ENCODE data around the gene BAHCC1.

Gene BAHCC1

GRCh38 chr17:81463506-81463905 lies 68.2 kb downstream of the BAHCC1 start:
- TF ChIP-seq CTCF (IDR thresholded peaks at IDR 0.05; ENCODE audit: extremely low read depth, insufficient read depth, missing control alignments), result no peak
- in situ Hi-C loops (cut with MboI; ENCODE audit: low pct_unique_long_range_greater_than_20kb, low sequenced_read_pairs, unreplicated experiment), result no loop called here
- DNase-seq (ENCODE audit: low spot score), result no peak

GRCh38 chr17:81464586-81464985 lies 69.3 kb downstream of the BAHCC1 start:
- in situ Hi-C loops (cut with MboI; ENCODE audit: low pct_unique_long_range_greater_than_20kb, low sequenced_read_pairs, unreplicated experiment), result no loop called here

DNA sequence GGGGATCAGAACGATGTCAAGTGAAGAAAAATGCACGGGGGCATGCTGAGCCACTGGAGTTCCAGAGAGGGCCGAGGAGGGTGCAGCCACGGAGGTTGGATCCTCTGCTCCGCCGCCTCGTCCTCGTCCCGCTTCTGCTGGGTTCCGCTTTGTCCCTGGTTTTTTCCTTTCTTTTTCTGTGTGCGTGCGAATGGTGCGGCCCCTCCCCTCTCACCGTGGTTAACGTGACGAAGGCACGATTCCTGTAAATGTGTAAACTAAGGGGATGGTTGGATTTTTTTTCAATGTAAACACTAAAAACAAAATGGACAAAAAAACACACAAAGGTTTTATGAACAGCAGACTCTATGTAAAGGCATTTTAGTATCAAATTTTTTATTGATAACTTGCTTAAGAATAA lies 70.7 kb downstream of the BAHCC1 start:
- no peak for TF ChIP-seq CTCF (IDR thresholded peaks at IDR 0.05; ENCODE audit: extremely low read depth, insufficient read depth, missing control alignments)
- DNase-seq (ENCODE audit: low spot score), result no peak
- in situ Hi-C loops (cut with MboI; ENCODE audit: low pct_unique_long_range_greater_than_20kb, low sequenced_read_pairs, unreplicated experiment), result no loop called here

More at GRCh38 chr17:81464586-81464985, 69.3 kb downstream of the BAHCC1 start:
- TF ChIP-seq CTCF (IDR thresholded peaks at IDR 0.05; ENCODE audit: extremely low read depth, insufficient read depth, missing control alignments), result no peak
- no peak for DNase-seq (ENCODE audit: low spot score)

- no peak for DNase-seq (ENCODE audit: low spot score)
- no peak for TF ChIP-seq CTCF (IDR thresholded peaks at IDR 0.05; ENCODE audit: extremely low read depth, insufficient read depth, missing control alignments)
- in situ Hi-C loops (cut with MboI; ENCODE audit: low pct_unique_long_range_greater_than_20kb, low sequenced_read_pairs, unreplicated experiment), result no loop called here
Observed at GRCh38 chr17:81466564-81467472, 71.6 kb downstream of the BAHCC1 start.

DNA sequence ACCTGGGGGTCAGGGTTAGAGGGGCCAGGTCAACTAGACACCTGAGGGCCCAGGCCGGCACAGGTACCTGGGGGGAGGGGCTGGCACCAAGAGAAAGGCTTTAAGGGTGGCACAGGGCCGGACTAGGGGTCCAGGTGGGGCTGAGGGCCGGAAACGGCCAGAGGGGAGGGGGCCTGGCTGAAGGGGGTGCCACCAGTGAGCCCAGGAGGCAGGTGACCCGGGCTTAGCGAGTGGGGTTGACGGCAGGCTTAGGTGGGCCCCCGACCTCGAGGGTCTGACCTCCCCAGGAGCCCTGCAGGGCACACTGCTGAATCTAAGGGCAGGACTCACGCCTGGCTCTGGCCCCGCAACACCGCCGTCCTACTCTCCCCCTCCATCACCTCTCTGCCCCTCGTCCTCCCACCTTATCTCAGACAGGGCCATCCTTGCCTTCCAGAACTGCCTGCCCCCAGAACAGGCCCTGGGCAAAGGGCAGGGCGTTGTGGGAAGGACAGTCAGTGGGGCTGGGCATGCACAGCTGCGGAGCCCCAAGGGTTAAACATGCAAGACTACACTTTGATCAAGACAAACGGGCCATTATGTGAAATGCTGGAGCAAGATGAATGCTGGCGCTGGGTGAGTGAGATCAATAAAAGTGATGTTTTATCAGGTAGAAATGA lies 73.0 kb downstream of the BAHCC1 start:
- no peak for TF ChIP-seq CTCF (IDR thresholded peaks at IDR 0.05; ENCODE audit: extremely low read depth, insufficient read depth, missing control alignments)
- no peak for DNase-seq (ENCODE audit: low spot score)
- in situ Hi-C loops (cut with MboI; ENCODE audit: low pct_unique_long_range_greater_than_20kb, low sequenced_read_pairs, unreplicated experiment), result no loop called here

DNA sequence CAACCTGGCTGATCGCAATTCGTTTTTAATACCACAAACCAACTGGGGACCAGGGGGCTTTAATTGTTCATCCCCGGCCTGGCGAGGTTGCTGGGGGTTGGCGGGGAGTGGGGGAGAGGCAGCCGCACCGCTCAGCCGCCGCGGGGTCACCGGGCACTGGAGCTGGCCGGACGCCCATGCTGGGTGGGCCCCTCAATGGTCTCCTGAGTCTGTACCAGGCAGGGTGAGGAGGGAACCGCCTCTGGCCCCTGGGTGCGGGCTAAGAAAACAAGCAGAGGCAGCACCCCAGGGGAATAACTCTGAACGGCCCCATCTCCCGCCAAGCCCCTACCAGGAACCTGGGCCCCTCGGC lies 73.5 kb downstream of the BAHCC1 start:
- in situ Hi-C loops (cut with MboI; ENCODE audit: low pct_unique_long_range_greater_than_20kb, low sequenced_read_pairs, unreplicated experiment), result no loop called here
- no peak for TF ChIP-seq CTCF (IDR thresholded peaks at IDR 0.05; ENCODE audit: extremely low read depth, insufficient read depth, missing control alignments)
- no peak for DNase-seq (ENCODE audit: low spot score)

Data from GM13977 (cell line).